EH (cell line): Measurements from ENCODE around the gene CCDC158.
A peak's percentile ranks its signal among the peaks of the same experiment; 100 is the strongest.
"Not testable (repeated sequence)": the region's sequence is repeated elsewhere in the genome, so short reads cannot be mapped to it uniquely, and the experiment has no call there.

ENCODE experiments used
- DNase-seq: peaks from one replicate; pipeline ENCODE4 v3.0.0-alpha.2; 2015; ENCODE audit warnings: low read depth

The CCDC158 gene

DNA sequence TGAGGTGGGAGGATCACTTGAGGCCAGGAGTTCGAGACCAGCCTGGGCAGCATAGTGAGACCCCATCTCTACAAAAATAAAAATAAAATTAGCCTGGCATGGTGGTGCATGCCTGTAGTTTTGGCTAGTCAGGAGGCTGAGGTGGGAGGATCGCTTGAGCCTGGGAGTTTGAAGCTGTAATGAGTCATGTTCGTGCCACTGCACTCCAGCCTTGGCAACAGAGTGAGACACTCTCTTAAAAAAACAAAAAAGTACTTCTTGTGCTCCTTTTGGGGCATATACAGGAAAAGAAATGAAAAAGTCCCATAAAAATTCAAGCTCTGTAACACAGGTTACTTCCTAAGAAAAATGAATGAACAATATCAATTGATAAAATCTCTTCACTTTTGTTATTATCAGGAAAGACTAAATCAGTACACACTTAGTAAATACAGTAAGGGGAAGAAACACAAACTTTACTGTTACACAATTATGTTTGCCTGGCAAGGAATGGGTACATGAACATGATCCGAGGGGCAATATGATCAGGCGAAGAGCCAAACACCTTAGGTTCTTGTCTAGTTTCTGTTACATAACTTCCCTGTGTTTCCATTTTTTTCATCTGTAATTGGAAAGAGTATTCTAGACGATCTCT lies 46.9 kb downstream of the CCDC158 start:
- DNase-seq: peak; percentile 48

DNA sequence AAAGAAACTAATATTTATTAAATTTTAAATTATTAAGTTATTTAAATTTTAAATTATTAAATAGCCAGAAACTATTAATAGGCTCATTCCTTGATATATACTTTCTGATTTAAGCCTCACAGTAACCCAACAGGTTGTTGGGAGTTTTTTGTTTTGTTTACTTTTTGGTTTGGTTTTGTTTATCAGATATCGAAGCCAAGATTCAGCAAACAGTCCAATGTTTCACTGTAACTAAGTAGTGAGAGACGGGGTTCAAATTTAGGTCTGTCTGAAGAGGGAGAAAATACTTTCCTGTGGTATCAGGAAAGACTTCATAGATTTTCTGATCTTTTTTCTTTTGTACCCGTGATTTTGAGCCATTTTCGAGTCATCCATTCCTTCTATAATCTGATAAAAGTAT lies 54.2 kb downstream of the CCDC158 start:
- DNase-seq: no peak

DNA sequence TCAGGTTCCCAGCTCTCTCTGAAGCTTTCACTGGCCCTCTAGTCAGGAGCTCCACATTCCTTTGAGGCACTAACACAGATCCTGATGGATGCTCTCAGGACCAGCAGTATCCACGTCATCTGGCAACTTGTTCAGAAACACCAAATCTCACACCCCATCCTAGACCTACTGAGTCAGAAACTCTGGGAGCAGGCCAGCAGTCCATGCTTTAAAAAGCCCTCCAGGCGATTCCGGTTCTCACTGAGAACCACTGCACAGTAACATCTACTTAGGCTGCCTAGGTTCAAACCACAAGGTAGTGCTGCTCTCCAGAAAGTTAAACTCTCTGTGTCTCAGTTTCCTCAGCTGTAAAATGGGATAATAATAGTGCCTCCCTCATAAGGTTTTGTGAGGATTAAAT lies 55.3 kb downstream of the CCDC158 start:
- peak; percentile 56 for DNase-seq

DNA sequence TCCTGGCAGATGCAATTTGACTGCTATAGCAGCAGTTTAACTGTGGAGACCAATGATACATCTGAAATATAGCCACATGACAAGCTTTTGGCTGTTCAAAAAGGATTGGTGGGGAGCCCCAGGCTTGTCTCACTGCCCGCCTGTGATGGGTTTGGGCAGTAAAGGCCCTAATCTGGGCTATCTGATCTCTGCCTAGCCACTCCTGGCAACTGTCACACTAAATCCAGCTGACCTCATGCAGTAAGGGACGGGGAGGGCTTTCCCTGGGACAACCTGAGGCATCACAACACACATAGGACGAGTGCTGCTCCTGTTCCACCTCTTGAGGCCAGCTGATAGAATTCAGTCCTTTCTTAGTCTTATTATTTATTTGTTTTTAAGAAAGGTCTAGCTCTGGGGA lies 56.2 kb downstream of the CCDC158 start:
- DNase-seq: no peak

DNA sequence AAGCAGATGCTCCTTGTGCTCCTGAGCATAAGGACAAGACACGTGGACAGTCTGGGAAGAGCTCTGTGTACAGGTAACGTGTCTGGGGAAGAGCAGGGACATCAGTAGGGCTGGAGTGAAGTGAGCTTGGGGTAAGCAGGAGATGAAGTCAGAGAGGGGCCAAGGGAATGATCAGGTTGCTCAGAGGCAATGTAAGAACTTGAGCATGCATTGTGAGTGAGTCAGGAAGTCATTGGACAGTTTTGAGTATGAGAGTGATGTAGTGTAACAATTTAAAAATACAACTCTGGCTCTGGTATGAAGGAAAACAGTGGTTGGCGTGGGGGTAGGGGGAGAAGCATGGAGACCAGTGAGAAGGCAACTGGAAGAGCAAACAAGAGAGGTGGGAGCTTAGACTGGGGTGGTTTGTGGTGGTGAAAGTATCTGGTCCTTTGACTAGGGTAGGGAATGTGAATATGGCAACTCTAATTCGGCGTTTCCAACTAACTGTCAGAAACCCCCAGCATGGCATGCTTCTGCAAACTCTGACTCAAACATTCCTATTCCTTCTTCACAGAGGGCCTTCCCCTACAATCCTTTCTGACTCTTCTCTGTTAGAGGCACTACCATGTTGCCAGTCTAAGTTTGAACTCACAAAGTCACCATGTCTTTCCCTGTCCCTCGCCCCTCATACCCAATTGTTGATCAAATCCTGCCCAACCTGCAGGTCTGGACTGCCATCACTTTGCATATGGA lies 57.2 kb downstream of the CCDC158 start:
- peak; percentile 58 for DNase-seq

DNA sequence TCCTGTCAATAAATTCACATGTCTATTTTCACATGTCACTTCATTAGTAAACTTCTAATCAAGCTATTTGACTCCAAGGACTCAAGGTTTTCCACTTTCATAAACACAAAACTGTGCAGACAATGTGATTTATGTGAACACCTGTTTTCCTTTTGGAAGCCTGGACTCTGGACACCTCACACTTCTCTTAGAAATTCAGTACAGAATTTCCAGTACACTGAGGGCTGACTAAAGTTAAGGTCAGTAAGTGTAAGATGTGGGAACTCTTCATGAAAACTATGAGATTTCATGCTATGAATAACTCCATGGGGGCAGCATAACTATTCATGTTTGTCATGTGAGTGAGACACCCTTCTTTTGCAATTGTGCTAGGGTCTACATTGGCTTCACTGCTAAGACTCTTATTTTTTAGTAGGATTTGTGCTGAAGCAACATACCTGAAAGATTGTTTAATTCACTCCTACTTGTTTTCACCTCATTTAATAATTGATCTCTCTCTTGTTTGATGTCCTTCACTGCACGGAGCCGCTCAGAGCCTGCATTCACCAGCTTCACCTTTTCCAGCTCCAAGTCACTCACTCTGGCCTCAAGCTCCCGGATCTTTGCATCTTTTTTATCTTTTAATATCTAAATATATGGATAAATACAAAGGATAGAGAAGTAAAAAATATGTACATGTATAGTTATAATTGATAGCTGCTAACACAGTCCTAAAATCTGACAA lies 59.1 kb downstream of the CCDC158 start:
- no peak for DNase-seq

DNA sequence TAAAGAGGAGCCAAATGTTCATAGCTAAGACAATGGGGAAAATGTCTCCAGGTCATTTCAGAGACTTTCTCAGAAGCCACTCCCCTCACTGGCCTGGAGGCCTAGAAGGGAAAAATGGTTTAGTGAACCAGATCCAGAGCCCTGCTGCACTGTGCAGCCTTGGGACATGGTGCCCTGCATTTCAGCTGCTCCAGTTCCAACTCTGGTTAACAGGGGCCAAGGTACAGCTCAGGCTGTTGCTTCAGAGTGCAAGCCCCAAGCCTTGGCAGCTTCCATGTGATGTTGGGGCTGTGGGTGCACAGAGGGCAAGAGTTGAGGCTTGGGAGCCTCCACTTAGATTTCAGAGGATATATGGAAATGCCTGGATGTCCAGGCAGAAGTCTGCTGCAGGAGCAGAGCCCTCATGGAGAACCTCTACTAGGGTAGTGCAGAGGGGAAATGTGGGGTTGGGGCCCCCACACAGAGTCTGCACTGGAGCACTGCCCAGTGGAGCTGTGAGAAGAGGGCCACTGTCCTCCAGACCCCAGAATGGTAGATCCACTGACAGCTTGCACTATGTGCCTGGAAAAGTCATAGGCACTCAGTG lies 61.0 kb downstream of the CCDC158 start:
- DNase-seq: not testable (repeated sequence)

DNA sequence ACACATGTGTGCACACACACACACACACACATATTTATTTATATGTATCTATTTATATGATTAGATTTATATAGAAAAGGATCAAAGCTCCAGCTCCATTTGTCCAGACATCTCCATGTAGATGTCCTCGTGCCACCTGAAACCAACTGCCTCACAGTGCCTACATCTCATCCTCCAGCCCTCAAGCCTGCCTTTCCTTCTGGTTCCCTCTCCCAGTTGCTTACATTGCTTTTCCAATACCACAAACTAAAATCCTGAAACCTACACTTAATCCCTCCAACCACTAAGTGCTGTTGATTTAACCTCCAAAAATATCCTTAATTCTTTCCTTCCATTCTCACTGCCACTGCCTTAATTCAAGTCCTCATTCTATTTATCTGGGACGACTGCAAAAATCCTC lies 63.0 kb downstream of the CCDC158 start:
- no peak for DNase-seq

DNA sequence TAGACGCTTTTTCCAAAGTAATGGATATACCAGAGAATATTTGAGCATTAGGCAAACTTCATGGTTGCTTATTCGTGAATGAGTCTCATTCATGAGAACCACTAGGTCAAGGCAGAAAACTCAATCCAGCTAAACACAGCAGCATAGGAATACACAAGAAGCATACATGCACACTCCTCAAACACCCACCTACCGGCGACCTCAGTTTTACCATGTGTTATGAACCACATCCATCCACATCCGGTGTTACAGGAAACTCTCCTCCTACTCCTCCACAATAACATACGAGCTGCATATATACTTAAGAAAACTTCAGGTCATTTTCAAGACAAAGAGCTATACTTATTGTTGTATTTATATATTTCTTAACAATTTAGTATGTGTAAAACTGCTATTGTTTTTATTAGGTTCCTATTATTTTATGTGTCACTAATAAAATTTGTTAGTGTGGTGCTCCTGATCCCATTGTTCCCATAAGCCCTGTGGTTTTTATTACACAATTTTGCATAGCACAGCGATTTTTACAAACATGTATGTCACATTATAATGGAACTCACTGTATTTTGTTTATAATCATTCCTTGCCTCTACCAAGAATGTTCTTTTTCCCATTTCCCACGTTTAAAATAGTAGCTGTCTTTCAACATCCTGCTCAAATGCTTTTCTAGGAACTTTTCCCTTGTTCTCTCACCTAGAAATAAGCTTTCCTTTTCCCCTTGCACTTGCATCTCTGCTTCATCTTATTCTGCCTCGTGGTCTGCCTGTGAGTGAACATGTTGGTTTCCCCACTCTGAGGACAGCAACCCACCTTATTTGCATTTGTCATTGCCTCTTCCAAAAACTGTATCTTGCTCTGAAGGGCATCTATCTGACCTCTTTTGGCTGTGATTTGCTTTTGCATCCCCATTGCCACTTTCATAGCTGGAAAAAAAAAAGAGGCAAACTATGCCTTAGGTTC lies 66.1 kb downstream of the CCDC158 start:
- peak; percentile 5 for DNase-seq

DNA sequence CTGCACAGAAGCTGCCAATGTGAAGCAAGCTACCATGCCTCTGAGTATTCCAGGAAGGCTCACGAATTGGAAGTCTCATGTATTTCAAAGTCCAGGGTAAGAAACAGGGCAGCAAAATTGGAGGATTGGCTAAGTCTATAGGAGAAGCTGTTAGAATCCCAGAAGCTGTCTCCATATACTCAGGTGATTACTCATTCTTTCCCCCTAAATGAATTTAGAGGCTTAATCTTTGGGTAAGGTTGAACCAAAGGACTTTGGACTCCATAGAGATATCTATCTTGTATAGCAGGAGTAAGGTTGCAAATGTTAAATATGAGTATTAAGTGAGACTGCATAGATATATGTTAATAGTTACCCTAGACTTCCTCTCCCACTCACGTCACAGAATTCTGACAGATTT lies 78.1 kb downstream of the CCDC158 start:
- DNase-seq: no peak

DNA sequence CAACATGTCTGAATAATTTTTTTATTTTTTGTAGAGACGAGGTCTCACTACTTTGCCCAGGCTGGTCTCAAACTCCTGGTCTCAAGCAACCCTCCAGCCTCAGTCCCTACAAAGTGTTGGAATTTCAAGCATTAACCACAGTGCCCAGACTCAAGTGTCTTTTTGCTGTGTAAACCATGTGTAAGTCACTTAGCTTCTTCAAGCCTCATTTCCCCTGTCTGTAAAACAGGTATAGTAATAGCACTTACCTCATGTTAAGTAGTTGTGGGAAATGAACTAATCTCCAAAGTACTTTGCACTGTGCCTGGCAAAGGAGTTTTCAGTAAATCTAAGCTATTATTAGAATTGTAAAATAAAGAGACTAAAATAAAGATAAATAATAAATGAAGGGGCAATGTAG lies 78.8 kb downstream of the CCDC158 start:
- DNase-seq: no peak

DNA sequence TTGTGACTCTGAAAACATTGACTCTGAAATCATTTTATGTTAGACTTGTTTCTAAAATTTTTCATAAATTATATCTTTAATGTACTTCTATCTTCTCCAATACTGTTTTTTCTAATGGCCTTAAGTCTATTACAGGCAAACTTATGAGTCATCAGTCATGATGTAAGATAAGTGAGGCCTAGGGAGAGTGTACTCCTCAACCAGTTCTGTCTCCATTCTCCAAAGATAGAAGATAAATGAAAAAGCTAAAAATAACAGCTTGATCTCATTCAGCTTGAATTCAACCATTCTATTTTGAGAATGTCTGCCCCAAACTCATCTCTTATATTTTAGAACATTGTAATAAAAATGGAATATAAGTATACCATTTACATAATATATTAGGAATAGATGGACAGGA lies 79.9 kb downstream of the CCDC158 start:
- DNase-seq: peak; percentile 83

DNA sequence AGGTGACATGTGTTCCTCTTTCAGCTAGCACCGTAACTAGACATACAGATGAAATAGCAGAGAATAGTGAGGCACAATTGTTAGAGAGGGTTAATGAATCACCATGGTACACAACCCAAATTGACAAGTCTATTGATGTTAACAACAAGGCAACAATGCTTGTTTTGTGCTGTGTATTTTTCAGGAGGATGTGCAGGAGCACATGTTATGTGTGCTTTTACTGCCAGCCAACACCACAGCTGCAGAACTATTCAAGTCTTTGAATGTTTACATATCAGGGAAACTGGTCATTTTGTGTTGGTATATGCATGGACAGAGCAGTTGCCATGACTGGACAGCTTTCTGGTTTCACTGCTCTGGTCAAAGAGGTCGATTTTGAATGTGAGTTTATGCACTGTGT lies 81.6 kb downstream of the CCDC158 start:
- DNase-seq: peak; percentile 20

DNA sequence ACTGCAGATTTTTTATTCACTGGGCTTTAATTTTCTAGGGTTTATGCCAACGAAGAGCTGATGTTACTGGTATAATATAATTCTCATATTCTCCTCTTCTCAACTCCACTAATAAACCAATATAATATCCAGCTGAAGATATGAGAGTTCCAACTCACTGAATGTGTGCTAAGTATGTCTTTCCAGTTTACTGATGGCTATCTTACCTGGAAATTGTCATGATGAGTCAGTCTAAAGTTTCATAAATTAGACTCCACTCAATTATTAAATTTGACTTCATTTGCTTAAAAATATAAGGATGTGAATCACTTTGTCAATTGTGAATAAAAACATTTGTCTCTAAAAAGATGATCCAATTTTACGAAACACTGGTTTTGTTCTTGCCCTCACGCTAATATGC lies 86.1 kb downstream of the CCDC158 start:
- no peak for DNase-seq

DNA sequence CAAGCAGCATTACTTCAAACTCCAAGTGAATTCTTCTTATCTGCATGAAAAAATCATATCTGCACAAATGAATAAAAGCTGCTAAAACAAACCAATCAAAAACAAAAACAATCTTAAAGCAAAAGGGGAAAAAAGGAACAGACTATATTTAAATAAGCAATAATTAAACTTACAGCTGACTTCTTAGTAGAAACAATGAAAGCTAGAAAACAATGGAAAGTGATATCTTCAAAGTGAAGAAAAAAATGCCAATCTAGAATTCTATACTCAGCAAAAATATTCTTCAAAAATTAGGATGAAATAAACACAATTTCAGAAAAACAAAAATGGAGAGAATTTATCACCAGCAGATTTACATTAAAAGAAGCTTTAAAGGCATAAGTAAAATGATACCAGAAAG lies 94.4 kb downstream of the CCDC158 start:
- DNase-seq: no peak

DNA sequence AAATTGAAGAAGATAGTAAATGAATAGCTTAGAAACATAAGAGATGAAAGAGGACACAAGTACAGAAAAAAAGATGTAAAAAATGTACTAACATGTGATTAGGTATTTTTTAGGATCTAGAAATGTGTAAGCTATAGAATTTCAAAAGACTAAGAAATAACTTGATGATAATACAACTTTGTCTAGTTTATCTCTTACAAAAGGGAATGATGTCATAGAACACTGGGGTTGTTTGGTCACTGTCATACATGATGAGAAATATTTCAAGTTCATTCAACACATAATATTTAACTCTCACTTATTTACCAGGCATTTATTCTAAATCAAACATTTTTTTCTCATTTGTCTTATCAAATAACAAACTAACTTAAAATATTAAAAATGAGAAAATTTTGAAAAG lies 95.9 kb downstream of the CCDC158 start:
- no peak for DNase-seq

DNA sequence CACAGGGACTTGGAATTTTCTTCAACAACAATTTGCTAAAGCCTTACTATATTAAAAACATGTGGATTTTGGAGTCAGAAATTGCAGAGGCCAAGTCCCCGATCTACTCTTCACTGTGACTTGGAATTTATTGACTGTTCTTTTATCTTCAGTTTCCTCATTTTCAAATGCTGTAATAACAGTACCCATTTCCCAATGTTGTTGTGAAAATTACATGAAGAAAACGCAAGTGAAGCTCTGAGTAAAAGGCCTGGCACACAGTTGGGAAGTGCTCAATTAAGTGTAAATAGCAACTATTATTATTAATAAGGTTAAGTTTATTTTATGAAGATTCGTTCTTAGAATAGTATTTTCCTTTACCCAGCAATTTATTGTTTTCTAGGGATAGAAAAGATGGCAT lies 98.7 kb downstream of the CCDC158 start:
- DNase-seq: no peak

DNA sequence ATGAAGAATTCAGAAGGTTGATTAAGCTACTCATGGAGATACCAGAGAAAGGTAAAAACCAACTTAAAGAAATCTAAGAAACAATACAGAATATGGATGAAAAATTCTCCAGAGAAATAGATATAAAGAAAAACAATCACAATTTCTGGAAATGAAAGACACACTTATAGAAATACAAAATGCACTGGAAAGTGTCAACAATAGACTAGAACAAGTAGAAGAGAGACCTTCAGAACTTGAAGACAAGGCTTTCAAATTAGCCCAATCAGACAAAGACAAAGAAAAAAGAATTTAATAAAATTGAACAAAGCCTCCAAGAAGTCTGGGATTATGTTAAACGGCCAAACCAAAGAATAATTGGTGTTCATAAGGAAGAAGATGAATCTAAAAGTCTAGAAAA lies 104.8 kb downstream of the CCDC158 start:
- no peak for DNase-seq

DNA sequence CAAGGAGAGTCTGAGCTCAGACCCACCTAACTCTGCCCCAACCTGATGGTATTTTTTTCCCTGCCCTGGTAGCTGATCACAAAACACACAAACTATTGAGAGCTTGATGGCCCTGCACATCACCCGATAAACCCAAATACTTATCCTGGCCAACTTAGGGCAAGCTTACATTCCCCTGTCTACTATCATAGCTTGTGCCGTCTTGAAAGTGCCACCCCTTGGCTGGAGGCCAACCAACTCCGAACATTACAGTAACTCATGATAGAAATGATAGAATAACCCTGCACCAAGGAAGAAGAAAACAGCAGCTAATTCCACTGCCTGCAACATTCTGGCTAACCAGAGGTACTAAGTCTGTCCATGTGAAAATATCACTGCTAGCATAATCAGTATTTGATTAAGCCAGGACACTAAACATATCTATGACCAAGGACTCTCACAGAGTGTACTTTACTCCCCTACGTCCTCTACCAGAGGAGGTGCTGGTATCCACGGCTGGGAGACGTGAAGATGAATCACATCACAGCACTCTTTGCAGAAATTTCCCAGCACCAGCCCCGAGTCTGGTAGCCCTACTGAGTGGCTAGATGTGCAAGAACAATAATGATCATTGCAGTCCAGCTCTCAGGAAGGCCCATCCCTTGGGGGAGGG lies 105.5 kb downstream of the CCDC158 start:
- DNase-seq: no peak

DNA sequence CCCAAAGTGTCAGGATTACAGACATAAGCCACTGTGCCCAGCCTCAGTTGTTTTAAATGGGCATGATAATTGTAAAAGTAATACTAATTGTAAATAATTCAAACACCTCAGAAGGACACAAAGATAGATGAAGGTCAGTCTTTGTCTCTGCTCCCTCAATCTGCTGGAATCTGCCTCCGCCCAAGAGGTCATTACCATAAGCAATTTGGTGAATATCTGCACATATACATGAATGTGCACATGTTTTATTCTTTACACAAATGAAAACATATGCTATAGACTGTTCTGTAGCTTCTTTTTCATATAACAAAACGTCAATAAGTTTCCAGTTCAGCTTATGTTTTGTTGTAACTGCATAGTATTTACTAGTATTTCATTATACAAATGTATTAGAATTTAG lies 107.4 kb downstream of the CCDC158 start:
- DNase-seq: no peak

DNA sequence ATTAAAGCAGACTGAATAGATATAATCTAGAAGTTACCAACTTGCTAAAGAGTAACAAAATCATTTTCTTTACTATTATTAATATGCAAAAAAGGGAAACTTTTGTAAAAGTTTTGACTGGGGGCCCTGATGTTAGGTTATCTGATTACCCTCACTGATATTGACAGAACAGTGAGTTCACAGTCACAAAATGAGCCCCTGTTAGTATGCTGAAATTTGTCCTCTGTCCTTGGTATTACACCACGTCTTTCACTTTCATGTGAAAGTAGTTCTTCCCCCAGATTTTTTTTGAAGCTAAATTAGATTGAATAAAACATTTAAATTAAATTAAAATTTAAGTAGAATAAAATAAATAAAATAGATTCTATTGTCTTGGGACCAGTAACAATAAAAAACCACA lies 108.5 kb downstream of the CCDC158 start:
- no peak for DNase-seq
